HG03565 (cell line): ENCODE data around the gene RASSF8.

ENCODE experiments used
- ATAC-seq: cut with Tn5 transposase; IDR thresholded peaks from one replicate; pipeline ENCODE4 v1.9.1; 2021; ENCODE audit warnings: mild to moderate bottlenecking, moderate library complexity; ENCODE audit not compliant: unreplicated experiment

RASSF8 gene

DNA sequence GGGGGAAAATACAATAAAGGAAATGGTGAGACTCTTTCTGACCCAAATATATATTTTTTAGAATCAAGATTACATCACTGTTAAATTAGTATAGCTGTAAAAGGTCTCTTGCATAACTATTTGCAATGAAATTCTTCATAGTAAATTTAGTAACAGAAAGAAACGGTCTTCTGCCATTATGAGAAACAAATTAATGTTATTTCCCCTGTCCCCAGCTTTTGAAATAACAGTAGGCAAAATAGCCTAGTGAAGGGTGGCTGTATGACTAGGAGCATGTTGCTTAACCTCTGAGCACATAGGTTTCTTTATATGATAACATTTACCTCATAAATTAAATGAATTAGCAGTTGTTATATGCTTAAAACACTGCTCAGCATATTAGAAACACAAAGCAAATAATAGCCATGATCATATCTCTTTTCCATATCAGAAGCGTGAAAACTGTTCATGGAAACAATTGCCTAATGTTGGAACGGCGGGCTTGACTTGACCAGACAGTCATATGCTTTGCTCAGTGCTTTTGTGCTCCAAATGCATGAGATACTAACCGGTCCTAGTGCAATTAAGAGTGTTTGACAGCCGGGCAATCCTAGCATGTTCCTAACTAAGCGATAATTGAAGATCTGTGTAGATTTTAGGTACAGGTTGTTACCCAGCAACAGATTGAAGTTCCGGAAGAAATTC, 142.3 kb downstream of the RASSF8 start:
- ATAC-seq: no peak

- ATAC-seq: no peak
These were observed 142.9 kb downstream of the RASSF8 start for GRCh38 chr12:26101350-26101734.

GRCh38 chr12:26101763-26102162, 143.3 kb downstream of the RASSF8 start:
- ATAC-seq: no peak

- ATAC-seq: no peak
These were observed 144.5 kb downstream of the RASSF8 start for GRCh38 chr12:26102953-26103352.

DNA sequence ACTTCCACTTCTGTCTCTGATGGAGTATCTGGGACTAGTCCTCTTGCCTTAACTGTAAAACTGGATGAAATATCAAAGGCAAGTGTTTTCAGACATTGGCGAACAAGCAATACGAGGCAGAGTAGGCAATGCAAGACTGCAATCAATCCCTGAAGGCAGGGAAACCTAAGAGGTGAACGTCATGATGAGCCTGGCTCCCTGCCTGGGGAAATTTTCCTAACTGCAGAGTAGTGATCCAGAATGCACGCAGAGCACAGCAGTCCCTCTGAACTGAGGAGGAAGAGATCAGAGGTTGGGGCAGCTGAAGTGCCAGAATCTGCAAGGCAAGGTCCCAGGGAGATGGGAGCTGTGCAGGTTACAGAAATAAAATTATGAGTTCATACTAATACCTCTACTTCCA, 147.9 kb downstream of the RASSF8 start:
- no peak for ATAC-seq

DNA sequence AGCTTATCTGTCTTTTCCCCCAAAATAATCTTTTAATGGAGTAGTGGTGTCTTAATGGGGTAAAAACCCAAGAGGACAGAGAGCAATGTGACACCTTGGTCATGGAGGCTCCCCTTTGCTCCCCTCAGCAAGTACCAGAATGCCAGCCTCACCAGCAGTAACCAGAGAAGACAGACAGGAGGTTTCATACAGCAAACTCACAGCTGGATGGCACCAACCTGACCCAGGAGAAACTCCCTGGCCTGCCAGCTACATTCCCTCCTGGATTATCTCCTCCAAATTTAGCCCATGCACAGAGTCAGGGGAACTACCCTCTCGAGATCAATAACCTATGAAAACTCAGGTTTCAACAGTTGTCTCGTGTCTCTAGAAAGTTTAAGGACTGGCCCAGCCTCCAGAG, 150.4 kb downstream of the RASSF8 start:
- ATAC-seq: no peak

GRCh38 chr12:26109343-26109881, 150.9 kb downstream of the RASSF8 start:
- ATAC-seq: no peak

DNA sequence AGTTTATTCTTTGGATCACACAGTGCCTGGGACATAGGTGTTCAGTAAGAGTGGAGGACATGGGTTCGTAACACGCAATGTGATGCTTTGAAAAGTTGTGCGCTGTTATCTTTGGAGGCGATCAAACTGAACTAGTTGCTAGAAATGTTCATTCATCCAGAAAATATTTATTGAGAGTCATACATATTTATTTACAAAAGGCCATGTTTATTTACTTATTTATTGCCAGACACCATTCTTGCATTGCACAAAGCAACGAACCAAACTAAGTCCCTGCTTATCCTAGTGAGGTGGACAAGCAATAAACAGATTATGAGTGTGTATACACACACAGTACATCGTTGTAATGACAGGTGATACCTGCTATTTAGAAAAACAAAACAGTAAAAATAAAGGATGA, 153.8 kb downstream of the RASSF8 start:
- ATAC-seq: no peak

- ATAC-seq: no peak
These were observed 154.2 kb downstream of the RASSF8 start for GRCh38 chr12:26112703-26113147.

- ATAC-seq: no peak
These were observed 154.7 kb downstream of the RASSF8 start for GRCh38 chr12:26113181-26113654.

DNA sequence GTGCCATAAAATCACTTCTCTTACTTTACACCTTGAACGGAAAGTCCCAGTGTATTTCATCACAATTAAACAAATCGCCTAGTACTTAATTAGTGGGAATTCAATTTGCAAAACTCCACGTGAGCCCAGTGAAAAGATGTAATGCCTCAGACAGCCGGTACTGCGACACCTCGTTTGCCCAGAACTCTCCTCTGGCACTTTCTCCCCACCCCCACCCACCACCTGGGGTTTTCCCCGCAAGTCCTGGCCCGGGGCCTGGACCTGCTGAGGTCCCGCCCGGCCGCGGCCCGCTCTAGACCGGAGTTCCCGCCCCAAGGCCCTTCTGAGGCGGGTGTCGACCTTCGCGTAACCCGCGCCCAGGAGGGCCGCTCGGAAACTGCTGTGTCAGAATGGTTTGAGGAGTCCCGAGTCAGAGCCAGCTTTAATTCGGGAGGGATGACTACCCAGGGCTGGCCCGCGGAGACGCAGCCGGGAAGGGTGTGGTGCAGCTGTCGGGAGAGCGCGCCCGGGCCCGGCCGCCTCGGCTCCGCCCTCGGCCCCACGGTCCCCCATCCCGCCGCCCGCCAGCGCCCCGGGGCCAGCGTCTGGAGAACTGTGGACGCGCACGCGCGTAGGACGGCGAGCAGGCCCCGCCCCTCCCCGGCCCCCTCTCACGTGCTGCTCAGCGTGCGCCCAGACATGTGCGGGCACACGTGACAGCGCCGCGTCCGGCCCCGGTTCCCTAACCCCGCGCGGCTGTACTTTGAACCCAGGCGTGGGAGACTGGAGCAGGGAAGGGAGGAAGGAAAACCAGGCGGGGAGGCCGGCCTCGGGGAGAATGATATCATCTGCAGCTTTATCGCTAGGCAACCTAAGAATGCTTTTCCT, 155.6 kb downstream of the RASSF8 start:
- peak; percentile 57 for ATAC-seq

DNA sequence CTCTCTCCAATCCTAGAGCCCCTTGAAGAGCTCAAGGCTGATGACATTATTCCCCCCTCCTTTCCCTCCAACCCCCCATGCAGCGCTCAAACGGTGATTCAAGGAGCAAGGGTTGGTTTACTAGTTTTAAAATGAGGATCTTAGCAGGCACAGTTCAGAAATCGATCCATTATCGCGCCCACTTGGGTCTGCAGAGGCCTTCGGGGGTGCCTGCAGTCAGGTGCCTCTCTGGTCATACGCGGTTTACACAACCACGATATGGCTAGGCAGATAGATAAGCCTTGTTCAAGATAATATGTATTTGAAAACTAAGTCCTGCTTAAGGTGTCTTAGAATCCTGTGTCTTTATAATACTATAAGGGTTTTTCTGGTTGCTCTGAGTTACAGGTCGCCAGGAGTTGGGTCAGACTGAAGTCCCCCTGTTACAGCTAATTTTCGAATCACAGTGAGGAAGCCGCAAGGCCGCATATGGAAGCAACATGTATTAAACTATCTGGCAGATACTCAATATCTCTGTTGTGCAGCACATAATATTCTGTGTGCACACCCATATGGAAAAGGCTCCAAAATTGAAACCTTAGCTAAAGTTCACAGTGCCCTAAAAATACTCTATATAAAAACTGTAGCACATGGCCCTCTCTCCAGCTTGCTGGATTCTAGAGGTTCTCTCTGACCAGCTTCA, 156.4 kb downstream of the RASSF8 start:
- no peak for ATAC-seq

GRCh38 chr12:26116829-26117715, 158.6 kb downstream of the RASSF8 start:
- no peak for ATAC-seq

GRCh38 chr12:26118308-26118707, 159.8 kb downstream of the RASSF8 start:
- ATAC-seq: no peak

DNA sequence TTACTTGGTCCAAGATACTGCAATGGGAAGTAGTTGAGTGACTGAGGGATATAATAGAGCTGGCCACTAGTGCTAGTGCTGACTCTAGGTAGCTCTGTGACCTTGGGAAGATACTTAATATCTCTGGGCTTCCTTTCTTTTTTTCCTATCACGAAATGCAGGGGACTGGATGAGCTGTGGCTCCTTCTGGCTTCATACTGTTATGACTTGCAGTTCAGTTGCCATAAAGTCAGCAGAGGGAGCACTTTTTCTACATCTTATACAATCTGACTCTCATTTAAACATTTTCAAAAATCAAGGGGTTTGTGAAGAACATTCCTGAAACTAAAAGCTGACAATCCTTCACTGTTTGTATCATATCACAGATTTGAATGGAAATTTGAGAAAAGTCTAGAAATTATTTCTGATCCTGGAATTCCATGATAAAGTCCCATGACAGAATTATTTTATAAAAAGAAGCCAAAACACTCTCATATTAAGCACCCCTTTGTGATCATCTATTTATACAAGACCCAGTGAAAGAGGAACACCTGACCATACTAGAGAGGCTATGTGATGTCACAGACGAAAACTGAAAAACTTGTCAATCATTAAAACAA, 161.0 kb downstream of the RASSF8 start:
- ATAC-seq: no peak

DNA sequence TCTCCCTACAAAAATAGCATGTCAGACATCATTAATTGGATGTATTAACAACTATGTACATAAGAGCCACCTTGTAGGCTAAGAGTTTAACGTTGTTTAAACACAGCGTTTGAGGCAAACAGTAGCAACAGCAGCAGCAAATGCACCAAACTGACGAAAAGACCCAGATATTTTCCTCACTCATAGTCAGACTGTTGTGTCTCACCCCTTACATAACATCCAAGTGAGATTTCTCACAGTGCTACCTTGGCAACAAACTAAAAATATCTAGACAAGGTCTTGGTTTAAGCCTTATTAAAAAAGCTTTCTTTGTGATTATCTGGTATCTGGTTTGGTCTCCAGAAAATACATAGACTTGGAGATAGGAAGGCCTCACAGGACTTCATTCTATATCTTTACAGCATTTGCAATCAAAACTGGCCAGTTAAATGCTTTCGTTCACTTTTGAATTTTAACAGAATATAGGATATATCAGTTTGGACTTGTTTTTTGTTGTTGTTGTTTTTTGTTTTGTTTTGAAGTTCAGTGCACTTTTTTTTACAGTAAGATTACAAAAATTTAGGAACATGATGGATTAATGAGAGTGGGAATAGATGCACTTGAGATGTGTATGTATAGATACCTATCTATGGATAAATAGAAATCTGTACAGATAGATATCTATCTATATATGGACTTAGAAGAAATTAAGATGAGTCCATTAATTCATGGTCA, 162.2 kb downstream of the RASSF8 start:
- ATAC-seq: no peak

DNA sequence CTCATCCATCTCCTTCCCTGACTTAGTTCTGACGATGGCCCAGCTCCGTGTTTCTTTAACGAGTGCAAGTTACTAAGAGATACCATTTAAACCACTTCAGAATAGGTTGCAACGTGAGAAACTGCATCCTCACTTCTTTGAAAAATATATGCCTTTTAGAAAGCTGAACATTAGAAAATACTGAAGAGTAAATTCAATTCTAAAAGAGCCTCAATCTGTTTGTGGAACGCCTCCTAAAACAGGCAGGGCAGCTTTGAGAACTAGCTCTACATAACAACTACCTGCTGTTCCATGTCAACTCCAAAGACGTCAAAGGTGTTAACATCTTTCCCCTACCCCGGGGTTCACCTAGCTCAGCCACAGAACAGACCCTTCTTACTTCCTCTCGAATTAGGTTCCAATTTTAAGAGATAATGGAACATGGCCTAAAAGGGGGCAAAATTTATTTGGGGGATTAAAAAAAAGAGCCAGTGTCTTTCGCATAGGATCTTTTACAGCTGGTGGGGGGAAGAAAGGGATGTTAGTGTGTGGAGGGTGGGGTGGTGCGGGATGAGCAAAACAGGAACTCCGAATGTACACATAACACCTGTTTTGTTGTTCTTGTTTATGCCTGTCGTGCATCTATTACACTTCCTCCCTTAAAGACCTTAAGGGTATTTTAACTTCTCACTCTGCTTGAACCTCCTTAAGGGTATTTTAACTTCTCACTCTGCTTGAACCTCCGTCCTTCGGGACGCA, 163.0 kb downstream of the RASSF8 start:
- no peak for ATAC-seq

DNA sequence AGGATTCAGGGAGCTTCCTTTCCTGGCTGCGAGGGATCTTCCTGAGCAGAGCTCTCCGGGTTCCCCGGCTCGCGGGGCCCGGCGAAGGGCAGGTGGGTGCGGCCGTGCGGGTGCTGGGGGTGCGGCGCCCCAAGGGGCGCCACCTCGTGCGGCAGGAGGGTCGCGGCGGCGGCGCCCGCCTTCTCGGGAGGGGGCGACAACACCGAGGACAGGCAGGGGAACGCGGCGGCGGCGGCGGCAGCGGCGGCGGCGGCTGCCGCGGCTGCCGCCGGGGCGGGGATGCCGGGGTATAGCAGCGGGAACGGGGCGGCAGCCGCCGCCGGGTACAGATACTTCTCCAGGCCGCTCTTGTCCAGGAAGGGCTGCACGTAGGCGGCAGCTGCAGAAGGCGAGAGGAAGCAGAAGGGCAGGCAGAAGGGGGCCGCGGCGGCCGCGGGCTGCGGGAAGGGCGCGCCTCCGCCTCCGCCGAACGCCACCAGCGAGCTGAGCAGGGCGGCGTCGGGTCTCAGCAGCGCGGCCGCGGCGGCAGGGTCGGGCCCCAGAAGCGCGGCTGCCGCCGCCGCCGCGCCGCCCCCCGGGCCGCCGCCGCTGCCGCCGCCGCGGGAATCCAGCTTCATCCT, 163.7 kb downstream of the RASSF8 start:
- no peak for ATAC-seq
